GM13977 (cell line): ENCODE measurements around the gene C11orf68.

ENCODE experiments used
- DNase-seq: peaks from one replicate; pipeline ENCODE4 v3.0.0; 2012; ENCODE audit warnings: low spot score
- CTCF ChIP-seq: IDR thresholded peaks from 2 replicates; pipeline ENCODE4 v1.5.1; 2012; ENCODE audit warnings: mild to moderate bottlenecking, control low read depth; ENCODE audit not compliant: insufficient read depth; ENCODE audit errors: extremely low read depth, missing control alignments
- in situ Hi-C: fragments of 300-500 bp; cut with MboI; formaldehyde crosslinking; loops from one replicate; pipeline ENCODE4 v1.12.0; 2022; ENCODE audit warnings: low sequenced_read_pairs, low pct_unique_long_range_greater_than_20kb, mixed read lengths, inconsistent platforms; ENCODE audit not compliant: unreplicated experiment

Gene C11orf68

GRCh38 chr11:65906602-65907001 is 12.3 kb downstream of the C11orf68 start:
- TF ChIP-seq CTCF: no peak
- DNase-seq: no peak
- in situ Hi-C loops: no loop called here

- in situ Hi-C loops: no loop called here
- no peak for DNase-seq
- no peak for TF ChIP-seq CTCF
Measured at GRCh38 chr11:65903715-65904114, 15.1 kb downstream of the C11orf68 start.

GRCh38 chr11:65903068-65903481 is 15.8 kb downstream of the C11orf68 start:
- DNase-seq: no peak
- in situ Hi-C loops: no loop called here
- TF ChIP-seq CTCF: no peak

- no peak for TF ChIP-seq CTCF
- in situ Hi-C loops: no loop called here
- no peak for DNase-seq
Measured at GRCh38 chr11:65900899-65901180, 18.0 kb downstream of the C11orf68 start.

GRCh38 chr11:65900125-65900898 is 18.6 kb downstream of the C11orf68 start, which contains the start of gene FOSL1:
TSS of gene FOSL1 (minus strand) at chr11:65900388. CDS start at chr11:65900339, 49 bp downstream.
- no peak for TF ChIP-seq CTCF
- DNase-seq: peak; percentile 95
- in situ Hi-C loops: no loop called here

- DNase-seq: peak; percentile 73
- in situ Hi-C loops: no loop called here
- TF ChIP-seq CTCF: peak; percentile 30
Measured at GRCh38 chr11:65899356-65900124, 19.3 kb downstream of the C11orf68 start.
